Esophagus squamous epithelium (tissue), 4 donors: ENCODE measurements around the gene EVI5.

Experiments
- POLR2A ChIP-seq, 4 donors: fragments of 450-650 bp; IDR thresholded peaks; one replicate each; pipeline ENCODE4 v1.6.1; 2017; ENCODE audit warnings: antibody characterized with exemption in 4 of 4, mild to moderate bottlenecking in 4 of 4, moderate library complexity in 3 of 4
- TF ChIP-seq, protein P1 (sequence below), 6 experiments: fragments of 450-650 bp in 4 of 6; fragments of 200-600 bp in 2 of 6; sonication (generic) in 2 of 6; IDR thresholded peaks; one replicate each; pipeline ENCODE4 v1.5.1; 2016 to 2019; ENCODE audit warnings: antibody characterized with exemption in 6 of 6, mild to moderate bottlenecking in 4 of 6, moderate library complexity in 4 of 6

DNA sequence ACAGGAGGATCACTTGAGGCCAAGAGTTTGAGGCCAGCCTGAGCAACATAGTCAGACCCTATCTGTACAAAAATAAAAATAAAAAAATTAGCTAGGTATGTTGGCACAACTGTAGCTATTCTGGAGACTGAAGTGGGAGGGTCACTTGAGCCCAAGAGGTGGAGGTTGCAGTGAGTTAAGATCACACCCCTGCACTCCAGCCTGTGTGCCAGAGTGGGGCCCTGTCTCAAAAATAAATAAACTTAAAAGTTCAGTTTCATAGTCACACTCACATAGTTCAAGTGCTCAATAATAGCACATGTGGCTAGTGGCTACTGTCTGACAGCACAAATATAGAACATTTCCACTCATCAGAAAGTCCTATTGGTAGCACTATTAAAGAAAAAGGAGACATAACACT lies 5.2 kb upstream of the EVI5 start:
- TF ChIP-seq, protein P1, sequence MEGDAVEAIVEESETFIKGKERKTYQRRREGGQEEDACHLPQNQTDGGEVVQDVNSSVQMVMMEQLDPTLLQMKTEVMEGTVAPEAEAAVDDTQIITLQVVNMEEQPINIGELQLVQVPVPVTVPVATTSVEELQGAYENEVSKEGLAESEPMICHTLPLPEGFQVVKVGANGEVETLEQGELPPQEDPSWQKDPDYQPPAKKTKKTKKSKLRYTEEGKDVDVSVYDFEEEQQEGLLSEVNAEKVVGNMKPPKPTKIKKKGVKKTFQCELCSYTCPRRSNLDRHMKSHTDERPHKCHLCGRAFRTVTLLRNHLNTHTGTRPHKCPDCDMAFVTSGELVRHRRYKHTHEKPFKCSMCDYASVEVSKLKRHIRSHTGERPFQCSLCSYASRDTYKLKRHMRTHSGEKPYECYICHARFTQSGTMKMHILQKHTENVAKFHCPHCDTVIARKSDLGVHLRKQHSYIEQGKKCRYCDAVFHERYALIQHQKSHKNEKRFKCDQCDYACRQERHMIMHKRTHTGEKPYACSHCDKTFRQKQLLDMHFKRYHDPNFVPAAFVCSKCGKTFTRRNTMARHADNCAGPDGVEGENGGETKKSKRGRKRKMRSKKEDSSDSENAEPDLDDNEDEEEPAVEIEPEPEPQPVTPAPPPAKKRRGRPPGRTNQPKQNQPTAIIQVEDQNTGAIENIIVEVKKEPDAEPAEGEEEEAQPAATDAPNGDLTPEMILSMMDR (IDR thresholded peaks at IDR 0.05): no peak
- no peak for TF ChIP-seq POLR2A (IDR thresholded peaks at IDR 0.05)
